Central memory CD8-positive, alpha-beta T cell (primary cell): ENCODE data around the gene ALDH1L1.

ENCODE experiments used
- ATAC-seq: fragments of 150-1000 bp; cut with Tn5 transposase; replicated peaks from 2 replicates; pipeline ENCODE4 v1.10.0; 2022; ENCODE audit warnings: mild to moderate bottlenecking, moderate FRiP score, moderate number of reproducible peaks; ENCODE audit not compliant: poor library complexity, severe bottlenecking; ENCODE audit errors: extremely low read depth
- DNase-seq, 2 donors: peaks; one replicate each; pipeline ENCODE4 v3.0.0; 2021; ENCODE audit warnings: low spot score in 2 of 2
- H3K27ac Mint-ChIP-seq: one replicate; pipeline ENCODE4 v1.8.0; 2022; ENCODE audit warnings: low read depth, mild to moderate bottlenecking, moderate library complexity, mixed read lengths
- H3K27me3 Mint-ChIP-seq: one replicate; pipeline ENCODE4 v1.8.0; 2022; ENCODE audit warnings: mixed read lengths
- H3K36me3 Mint-ChIP-seq: one replicate; pipeline ENCODE4 v1.8.0; 2022; ENCODE audit warnings: mild to moderate bottlenecking, moderate library complexity, mixed read lengths; ENCODE audit not compliant: insufficient read depth
- H3K4me1 Mint-ChIP-seq: one replicate; pipeline ENCODE4 v1.8.0; 2022; ENCODE audit warnings: mixed read lengths
- H3K4me3 Mint-ChIP-seq: one replicate; pipeline ENCODE4 v1.8.0; 2022; ENCODE audit warnings: mild to moderate bottlenecking, moderate library complexity, mixed read lengths
- H3K9me3 Mint-ChIP-seq: one replicate; pipeline ENCODE4 v1.8.0; 2022; ENCODE audit warnings: mixed read lengths

The ALDH1L1 gene

GRCh38 chr3:126147932-126148683 lies 32.3 kb downstream of the ALDH1L1 start:
- no peak for DNase-seq
- no peak overlapping the region for H3K4me3 Mint-ChIP-seq
- H3K36me3 Mint-ChIP-seq, result no peaks in the 10 kb centered on the region
- H3K4me1 Mint-ChIP-seq, result no peaks in the 10 kb centered on the region
- no peak for ATAC-seq
- no peaks in the 10 kb centered on the region for H3K9me3 Mint-ChIP-seq
- no peaks in the 10 kb centered on the region for H3K27me3 Mint-ChIP-seq
- no peak overlapping the region for H3K27ac Mint-ChIP-seq

GRCh38 chr3:126147147-126147931 lies 33.0 kb downstream of the ALDH1L1 start:
- no peaks in the 10 kb centered on the region for H3K4me1 Mint-ChIP-seq
- peak; percentile 8 to 10 for DNase-seq
- H3K27me3 Mint-ChIP-seq, result no peaks in the 10 kb centered on the region
- no peaks in the 10 kb centered on the region for H3K36me3 Mint-ChIP-seq
- no peak for ATAC-seq
- H3K4me3 Mint-ChIP-seq, result no peak overlapping the region
- H3K27ac Mint-ChIP-seq, result no peak overlapping the region
- no peaks in the 10 kb centered on the region for H3K9me3 Mint-ChIP-seq

GRCh38 chr3:126146525-126147146 lies 33.8 kb downstream of the ALDH1L1 start:
- H3K4me3 Mint-ChIP-seq, result no peak overlapping the region
- H3K36me3 Mint-ChIP-seq, result no peaks in the 10 kb centered on the region
- no peak for DNase-seq
- peaks cover 3% of the 10 kb centered on the region for H3K27me3 Mint-ChIP-seq
- no peak for ATAC-seq
- no peaks in the 10 kb centered on the region for H3K9me3 Mint-ChIP-seq
- no peak overlapping the region for H3K27ac Mint-ChIP-seq
- H3K4me1 Mint-ChIP-seq, result no peaks in the 10 kb centered on the region

- ATAC-seq (no peak), DNase-seq (peak in 1 of 2 donors; percentile 8)
- no peaks in the 10 kb centered on the region for H3K9me3 Mint-ChIP-seq
- H3K36me3 Mint-ChIP-seq, result no peaks in the 10 kb centered on the region
- no peaks in the 10 kb centered on the region for H3K4me1 Mint-ChIP-seq
- H3K27ac Mint-ChIP-seq, result no peak overlapping the region
- peaks cover 9% of the 10 kb centered on the region for H3K27me3 Mint-ChIP-seq
- no peak overlapping the region for H3K4me3 Mint-ChIP-seq
Measured at GRCh38 chr3:126146034-126146433, 34.4 kb downstream of the ALDH1L1 start.

GRCh38 chr3:126142652-126143051 lies 37.7 kb downstream of the ALDH1L1 start:
- Mint-ChIP-seq H3K4me3 (no peak overlapping the region), H3K9me3 (no peaks in the 10 kb centered on the region), H3K4me1 (no peaks in the 10 kb centered on the region), H3K27me3 (peaks cover 40% of the 10 kb centered on the region), H3K36me3 (no peaks in the 10 kb centered on the region), H3K27ac (no peak overlapping the region)
- no peak for ATAC-seq
- no peak for DNase-seq

- peak in 1 of 2 donors; percentile 4 for DNase-seq
- Mint-ChIP-seq H3K27ac (no peak overlapping the region), H3K36me3 (peaks cover 2% of the 10 kb centered on the region), H3K4me1 (peaks cover 4% of the 10 kb centered on the region), H3K4me3 (no peak overlapping the region), H3K27me3 (peaks cover 81% of the 10 kb centered on the region), H3K9me3 (no peaks in the 10 kb centered on the region)
- no peak for ATAC-seq
Measured at GRCh38 chr3:126137490-126138130, 42.8 kb downstream of the ALDH1L1 start.

- Mint-ChIP-seq H3K9me3 (no peaks in the 10 kb centered on the region), H3K4me3 (no peak overlapping the region), H3K27me3 (peaks cover 88% of the 10 kb centered on the region), H3K36me3 (peaks cover 3% of the 10 kb centered on the region), H3K4me1 (peaks cover 4% of the 10 kb centered on the region), H3K27ac (no peak overlapping the region)
- ATAC-seq (no peak), DNase-seq (no peak)
Measured at GRCh38 chr3:126136428-126137220, 43.8 kb downstream of the ALDH1L1 start.

- Mint-ChIP-seq H3K27me3 (peaks cover 81% of the 10 kb centered on the region), H3K36me3 (peaks cover 3% of the 10 kb centered on the region), H3K27ac (no peak overlapping the region), H3K9me3 (no peaks in the 10 kb centered on the region), H3K4me3 (no peak overlapping the region), H3K4me1 (peaks cover 4% of the 10 kb centered on the region)
- DNase-seq (no peak), ATAC-seq (no peak)
Measured at GRCh38 chr3:126135406-126136076, 44.8 kb downstream of the ALDH1L1 start.

- ATAC-seq (no peak), DNase-seq (no peak)
- Mint-ChIP-seq H3K9me3 (no peaks in the 10 kb centered on the region), H3K4me1 (peaks cover 4% of the 10 kb centered on the region), H3K36me3 (peaks cover 3% of the 10 kb centered on the region), H3K27me3 (peaks cover 80% of the 10 kb centered on the region), H3K4me3 (no peak overlapping the region), H3K27ac (no peak overlapping the region)
Measured at GRCh38 chr3:126135071-126135405, 45.3 kb downstream of the ALDH1L1 start.

GRCh38 chr3:126134219-126134975 lies 46.0 kb downstream of the ALDH1L1 start:
- Mint-ChIP-seq H3K27me3 (peaks cover 73% of the 10 kb centered on the region), H3K36me3 (peaks cover 3% of the 10 kb centered on the region), H3K27ac (no peak overlapping the region), H3K4me3 (no peak overlapping the region), H3K9me3 (no peaks in the 10 kb centered on the region), H3K4me1 (peaks cover 4% of the 10 kb centered on the region)
- ATAC-seq (peak; percentile 36), DNase-seq (no peak)

GRCh38 chr3:126133606-126134005 lies 46.8 kb downstream of the ALDH1L1 start:
- ATAC-seq (no peak), DNase-seq (no peak)
- Mint-ChIP-seq H3K27me3 (peaks cover 65% of the 10 kb centered on the region), H3K36me3 (peaks cover 3% of the 10 kb centered on the region), H3K4me1 (peaks cover 4% of the 10 kb centered on the region), H3K9me3 (no peaks in the 10 kb centered on the region), H3K27ac (no peak overlapping the region), H3K4me3 (no peak overlapping the region)
